ENCODE measurements around the gene DIAPH2.
"Not testable (repeated sequence)": the region's sequence is repeated elsewhere in the genome, so short reads cannot be mapped to it uniquely, and the experiment has no call there.

The DIAPH2 gene

DNA sequence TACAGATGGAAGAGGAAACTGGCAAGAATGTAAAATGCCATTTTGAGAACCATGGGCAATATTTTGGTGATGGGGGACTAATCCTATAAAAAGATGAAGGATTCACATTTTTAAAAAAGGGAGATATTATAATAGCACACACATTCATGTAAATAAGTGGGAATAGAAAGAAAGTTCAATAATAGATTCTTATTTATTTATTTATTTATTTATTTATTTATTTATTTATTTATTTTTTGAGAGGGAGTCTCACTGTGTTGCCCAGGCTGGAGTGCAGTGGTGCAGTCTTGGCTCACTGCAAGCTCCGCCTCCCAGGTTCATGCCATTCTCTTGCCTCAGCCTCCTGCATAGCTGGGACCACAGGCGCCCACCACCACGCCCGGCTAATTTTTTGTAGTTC is 174.8 kb downstream of the DIAPH2 start:
- not testable (repeated sequence) for H3K36me3 ChIP-seq (ENCODE audit: control insufficient read depth, insufficient read depth, low read length); H3K4me1 ChIP-seq (ENCODE audit: control insufficient read depth, insufficient read depth, low read length); H3K27me3 ChIP-seq (ENCODE audit: control insufficient read depth, insufficient read depth, low read length); H3K9me3 ChIP-seq (ENCODE audit: control insufficient read depth, insufficient read depth, low read depth, low read length); H3K27ac ChIP-seq (ENCODE audit: low read depth, low read length); H3K4me3 ChIP-seq (ENCODE audit: low read depth, low read length); H3K9ac ChIP-seq (ENCODE audit: low read length)

DNA sequence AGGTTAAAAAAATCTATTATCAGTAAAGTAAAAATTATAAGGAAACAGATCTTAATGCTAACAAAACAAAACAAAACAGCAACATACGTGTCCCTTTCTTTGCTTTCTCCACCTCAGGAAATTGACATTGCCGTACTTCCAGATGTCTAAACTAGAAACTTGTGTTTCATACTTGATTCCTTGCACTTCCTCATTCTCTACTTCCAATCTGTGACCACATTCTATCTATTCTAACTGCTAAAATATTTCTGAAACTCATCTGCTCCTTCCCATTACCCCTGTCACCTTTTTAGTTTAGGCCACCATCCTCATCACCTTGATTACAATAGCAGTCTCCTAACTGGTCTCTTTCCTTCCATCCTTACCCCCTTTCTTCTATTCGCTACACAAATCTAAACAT is 176.6 kb downstream of the DIAPH2 start:
- Histone ChIP-seq H3K27ac (ENCODE audit: low read depth, low read length) (no peak overlapping the region), H3K9me3 (ENCODE audit: control insufficient read depth, insufficient read depth, low read depth, low read length) (no peaks in the 10 kb centered on the region), H3K9ac (ENCODE audit: low read length) (no peak overlapping the region), H3K4me1 (ENCODE audit: control insufficient read depth, insufficient read depth, low read length) (no peaks in the 10 kb centered on the region), H3K27me3 (ENCODE audit: control insufficient read depth, insufficient read depth, low read length) (no peaks in the 10 kb centered on the region), H3K36me3 (ENCODE audit: control insufficient read depth, insufficient read depth, low read length) (no peaks in the 10 kb centered on the region), H3K4me3 (ENCODE audit: low read depth, low read length) (no peak overlapping the region)

DNA sequence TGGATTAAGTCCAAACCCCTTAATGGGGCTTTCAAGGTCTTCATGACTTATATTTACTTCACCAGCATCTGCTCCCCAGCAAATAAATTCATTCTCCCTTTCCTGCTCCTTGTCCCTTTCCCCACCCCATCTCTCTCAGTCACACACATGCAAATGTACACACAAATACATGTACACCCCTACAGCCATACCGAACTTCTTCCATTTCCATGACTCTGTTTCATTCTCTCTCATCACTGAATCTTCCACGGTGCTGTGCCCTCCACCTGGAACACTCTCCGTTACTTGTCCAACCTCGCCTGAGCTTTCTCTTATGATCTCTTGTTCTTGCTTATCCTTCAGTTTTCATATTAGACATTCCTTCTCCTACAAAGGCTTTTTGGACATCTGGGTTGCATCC is 177.0 kb downstream of the DIAPH2 start:
- H3K4me3 ChIP-seq (ENCODE audit: low read depth, low read length): no peak overlapping the region
- H3K27me3 ChIP-seq (ENCODE audit: control insufficient read depth, insufficient read depth, low read length): no peaks in the 10 kb centered on the region
- no peaks in the 10 kb centered on the region for H3K36me3 ChIP-seq (ENCODE audit: control insufficient read depth, insufficient read depth, low read length)
- H3K4me1 ChIP-seq (ENCODE audit: control insufficient read depth, insufficient read depth, low read length): no peaks in the 10 kb centered on the region
- no peak overlapping the region for H3K27ac ChIP-seq (ENCODE audit: low read depth, low read length)
- no peak overlapping the region for H3K9ac ChIP-seq (ENCODE audit: low read length)
- H3K9me3 ChIP-seq (ENCODE audit: control insufficient read depth, insufficient read depth, low read depth, low read length): no peaks in the 10 kb centered on the region

DNA sequence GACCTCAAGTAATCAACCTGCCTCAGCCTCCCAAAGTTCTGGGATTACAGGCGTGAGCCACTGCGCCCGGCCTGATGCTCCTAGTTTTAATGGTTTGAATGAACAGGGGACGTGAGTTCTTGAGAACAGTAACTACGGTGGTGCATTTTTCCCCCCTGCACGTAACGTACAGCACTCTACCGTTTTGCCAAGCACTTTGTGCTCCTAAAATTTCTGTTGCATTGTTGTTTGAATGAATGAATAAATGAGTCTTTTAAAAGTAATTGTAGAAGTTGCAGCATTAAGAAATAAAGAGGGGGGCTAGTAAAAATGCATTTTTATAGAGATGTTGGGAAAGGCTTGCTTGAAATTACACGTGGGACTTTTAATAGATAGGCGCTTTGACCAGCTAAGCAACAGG is 199.0 kb downstream of the DIAPH2 start, which contains the start of gene RPA4:
Gene RPA4 (plus strand): TSS at position 301 of the 400 bp plus-strand sequence. CDS start 403 bp downstream, outside the sequence.
- Histone ChIP-seq H3K9me3 (ENCODE audit: control insufficient read depth, insufficient read depth, low read depth, low read length) (no peaks in the 10 kb centered on the region), H3K4me1 (ENCODE audit: control insufficient read depth, insufficient read depth, low read length) (no peaks in the 10 kb centered on the region), H3K36me3 (ENCODE audit: control insufficient read depth, insufficient read depth, low read length) (peaks cover 5% of the 10 kb centered on the region; the same call in 1 of the 2 replicates), H3K27me3 (ENCODE audit: control insufficient read depth, insufficient read depth, low read length) (no peaks in the 10 kb centered on the region), H3K27ac (ENCODE audit: low read depth, low read length) (no peak within 1 kb of the TSS), H3K9ac (ENCODE audit: low read length) (no peak within 1 kb of the TSS), H3K4me3 (ENCODE audit: low read depth, low read length) (no peak within 1 kb of the TSS)

- no peaks in the 10 kb centered on the region for H3K9me3 ChIP-seq (ENCODE audit: control insufficient read depth, insufficient read depth, low read depth, low read length)
- no peaks in the 10 kb centered on the region for H3K27me3 ChIP-seq (ENCODE audit: control insufficient read depth, insufficient read depth, low read length)
- H3K4me1 ChIP-seq (ENCODE audit: control insufficient read depth, insufficient read depth, low read length): no peaks in the 10 kb centered on the region
- H3K27ac ChIP-seq (ENCODE audit: low read depth, low read length): no peak overlapping the region
- peaks cover 5% of the 10 kb centered on the region; the same call in 1 of the 2 replicates for H3K36me3 ChIP-seq (ENCODE audit: control insufficient read depth, insufficient read depth, low read length)
- H3K4me3 ChIP-seq (ENCODE audit: low read depth, low read length): no peak overlapping the region
- H3K9ac ChIP-seq (ENCODE audit: low read length): no peak overlapping the region
Measured at GRCh38 chrX:96884027-96884426, 199.4 kb downstream of the DIAPH2 start.

DNA sequence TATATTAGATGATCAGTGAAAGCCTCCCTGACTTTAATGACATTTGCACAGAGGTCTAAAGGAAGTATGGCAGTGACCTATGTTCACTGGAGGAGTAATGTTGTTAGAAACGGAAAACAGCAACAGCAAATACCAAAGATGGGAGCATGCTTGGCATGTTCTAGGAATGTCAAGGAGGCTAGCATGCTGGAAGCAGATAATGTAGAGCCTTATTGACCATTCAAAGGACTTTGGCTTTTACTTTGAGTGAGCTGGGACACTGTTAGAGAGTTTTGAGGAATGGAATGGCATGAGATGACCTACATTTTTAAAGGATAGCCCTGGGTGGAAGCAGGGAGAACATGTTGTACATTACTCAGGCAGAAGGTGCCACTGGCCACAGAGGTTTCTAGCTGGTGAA is 205.1 kb downstream of the DIAPH2 start:
- Histone ChIP-seq H3K36me3 (ENCODE audit: control insufficient read depth, insufficient read depth, low read length) (0 out of 2 replicates have a peak, but pooled peaks cover under 1% of the 10 kb centered on the region), H3K4me1 (ENCODE audit: control insufficient read depth, insufficient read depth, low read length) (no peaks in the 10 kb centered on the region)

DNA sequence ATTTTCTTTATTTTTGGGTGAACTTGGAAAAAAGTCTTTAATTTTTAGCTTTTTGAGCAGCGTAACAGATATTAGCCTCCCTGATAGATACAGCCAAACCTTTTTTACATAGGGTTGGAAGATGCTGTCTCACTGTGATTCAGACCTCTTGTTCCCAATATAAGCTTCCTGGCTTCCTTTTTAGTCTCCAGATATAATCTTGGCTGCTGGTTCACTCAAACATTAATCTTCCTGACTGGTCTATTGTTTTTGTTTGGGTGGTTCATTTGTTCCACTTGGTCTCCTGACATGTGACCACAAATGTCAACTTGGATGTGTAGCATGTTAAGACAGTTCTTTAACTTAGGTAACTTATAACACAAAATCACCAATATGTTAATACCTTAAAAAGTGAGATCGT is 222.1 kb downstream of the DIAPH2 start:
- no peaks in the 10 kb centered on the region for H3K36me3 ChIP-seq (ENCODE audit: control insufficient read depth, insufficient read depth, low read length)
- no peak overlapping the region for H3K4me3 ChIP-seq (ENCODE audit: low read depth, low read length)
- H3K9me3 ChIP-seq (ENCODE audit: control insufficient read depth, insufficient read depth, low read depth, low read length): no peaks in the 10 kb centered on the region
- no peak overlapping the region for H3K9ac ChIP-seq (ENCODE audit: low read length)
- H3K27me3 ChIP-seq (ENCODE audit: control insufficient read depth, insufficient read depth, low read length): no peaks in the 10 kb centered on the region
- H3K27ac ChIP-seq (ENCODE audit: low read depth, low read length): no peak overlapping the region
- H3K4me1 ChIP-seq (ENCODE audit: control insufficient read depth, insufficient read depth, low read length): peaks cover 8% of the 10 kb centered on the region; the same call in 1 of the 2 replicates

More for the DNA sequence above, 205.1 kb downstream of the DIAPH2 start:
- H3K4me3 ChIP-seq (ENCODE audit: low read depth, low read length): no peak overlapping the region
- H3K9me3 ChIP-seq (ENCODE audit: control insufficient read depth, insufficient read depth, low read depth, low read length): no peaks in the 10 kb centered on the region
- H3K9ac ChIP-seq (ENCODE audit: low read length): no peak overlapping the region
- no peak overlapping the region for H3K27ac ChIP-seq (ENCODE audit: low read depth, low read length)
- H3K27me3 ChIP-seq (ENCODE audit: control insufficient read depth, insufficient read depth, low read length): no peaks in the 10 kb centered on the region; the same call in 1 of the 2 replicates

- Histone ChIP-seq H3K36me3 (ENCODE audit: control insufficient read depth, insufficient read depth, low read length) (no peaks in the 10 kb centered on the region), H3K9ac (ENCODE audit: low read length) (no peak overlapping the region), H3K27ac (ENCODE audit: low read depth, low read length) (no peak overlapping the region), H3K27me3 (ENCODE audit: control insufficient read depth, insufficient read depth, low read length) (no peaks in the 10 kb centered on the region), H3K4me3 (ENCODE audit: low read depth, low read length) (no peak overlapping the region), H3K4me1 (ENCODE audit: control insufficient read depth, insufficient read depth, low read length) (peaks cover 8% of the 10 kb centered on the region; the same call in 1 of the 2 replicates), H3K9me3 (ENCODE audit: control insufficient read depth, insufficient read depth, low read depth, low read length) (no peaks in the 10 kb centered on the region)
Measured at GRCh38 chrX:96907516-96908272, 223.1 kb downstream of the DIAPH2 start.

- Histone ChIP-seq H3K4me1 (ENCODE audit: control insufficient read depth, insufficient read depth, low read length) (peaks cover 8% of the 10 kb centered on the region; the same call in 1 of the 2 replicates), H3K27me3 (ENCODE audit: control insufficient read depth, insufficient read depth, low read length) (no peaks in the 10 kb centered on the region), H3K9me3 (ENCODE audit: control insufficient read depth, insufficient read depth, low read depth, low read length) (no peaks in the 10 kb centered on the region), H3K27ac (ENCODE audit: low read depth, low read length) (no peak overlapping the region), H3K9ac (ENCODE audit: low read length) (no peak overlapping the region), H3K36me3 (ENCODE audit: control insufficient read depth, insufficient read depth, low read length) (no peaks in the 10 kb centered on the region), H3K4me3 (ENCODE audit: low read depth, low read length) (no peak overlapping the region)
Measured at GRCh38 chrX:96909291-96909690, 224.6 kb downstream of the DIAPH2 start.

- H3K9me3 ChIP-seq (ENCODE audit: control insufficient read depth, insufficient read depth, low read depth, low read length): no peaks in the 10 kb centered on the region
- H3K4me3 ChIP-seq (ENCODE audit: low read depth, low read length): no peak overlapping the region
- no peaks in the 10 kb centered on the region; the same call in 1 of the 2 replicates for H3K36me3 ChIP-seq (ENCODE audit: control insufficient read depth, insufficient read depth, low read length)
- no peak overlapping the region for H3K9ac ChIP-seq (ENCODE audit: low read length)
- no peaks in the 10 kb centered on the region for H3K27me3 ChIP-seq (ENCODE audit: control insufficient read depth, insufficient read depth, low read length)
- H3K27ac ChIP-seq (ENCODE audit: low read depth, low read length): no peak overlapping the region
- peaks cover 4% of the 10 kb centered on the region; the same call in 1 of the 2 replicates for H3K4me1 ChIP-seq (ENCODE audit: control insufficient read depth, insufficient read depth, low read length)
Measured at GRCh38 chrX:96918864-96919263, 234.2 kb downstream of the DIAPH2 start.

DNA sequence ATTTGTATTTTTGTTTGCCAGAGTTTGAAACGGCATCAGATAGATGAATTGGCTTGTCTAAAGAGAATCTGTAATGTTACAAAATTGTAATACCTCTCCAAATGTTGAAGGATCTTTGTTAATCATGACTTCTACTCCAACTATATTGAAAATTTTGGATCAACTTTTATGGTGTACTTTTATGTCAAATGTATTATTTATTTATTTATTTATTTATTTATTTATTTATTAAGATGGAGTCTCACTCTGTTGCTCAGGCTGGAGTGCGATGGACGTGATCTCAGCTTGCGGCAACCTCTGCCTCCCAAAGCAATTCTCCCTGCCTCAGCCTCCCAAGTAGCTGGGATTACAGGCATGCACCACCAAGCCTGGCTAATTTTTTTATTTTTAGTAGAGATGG is 235.0 kb downstream of the DIAPH2 start:
- H3K36me3 ChIP-seq (ENCODE audit: control insufficient read depth, insufficient read depth, low read length): no peaks in the 10 kb centered on the region; the same call in 1 of the 2 replicates
- no peak overlapping the region for H3K9ac ChIP-seq (ENCODE audit: low read length)
- H3K27ac ChIP-seq (ENCODE audit: low read depth, low read length): no peak overlapping the region
- no peak overlapping the region for H3K4me3 ChIP-seq (ENCODE audit: low read depth, low read length)
- H3K27me3 ChIP-seq (ENCODE audit: control insufficient read depth, insufficient read depth, low read length): no peaks in the 10 kb centered on the region
- H3K4me1 ChIP-seq (ENCODE audit: control insufficient read depth, insufficient read depth, low read length): peaks cover 4% of the 10 kb centered on the region; the same call in 1 of the 2 replicates
- no peaks in the 10 kb centered on the region for H3K9me3 ChIP-seq (ENCODE audit: control insufficient read depth, insufficient read depth, low read depth, low read length)

Data from HUES6 (cell line).